HepG2 (cell line): ENCODE measurements around the gene INF2. TPM values are rescaled to one million over a fixed set of nuclear protein-coding genes. Genes with fewer than 3 reads are reported as not detected.

Source experiments
- ATAC-seq: fragments of 200-7000 bp; cut with Tn5 transposase; 3 replicates; pipeline ENCODE4 v1.9.1; 2020; ENCODE audit warnings: mild to moderate bottlenecking, moderate library complexity
- BruUV-seq: library from RNA; stranded (reverse); fragments of 400-500 nt; replicated peaks from 2 replicates; lab custom pipeline; 2021; lab: Mats Ljungman, UMichigan
- CTCF ChIA-PET: fragments of 300-600 bp; formaldehyde crosslinking; extraction: SDS; loops from one replicate; lab custom pipeline; 2021; ENCODE audit warnings: low total read pairs, inconsistent platforms, low intra/inter-chr PET ratio; lab: Yijun Ruan, JAX
- POLR2A ChIA-PET: fragments of 350-600 bp; sonication (Branson Sonifier 250); formaldehyde crosslinking; loops from one replicate; lab custom pipeline; 2020; ENCODE audit warnings: antibody characterized with exemption, inconsistent platforms; lab: Yijun Ruan, JAX
- DNase-seq: peaks from one replicate; pipeline ENCODE4 v3.0.0-alpha.2; 2015; ENCODE audit warnings: low spot score
- FAIRE-seq: peaks from 3 replicates; lab custom pipeline; 2011; peaks lifted over from hg19 to GRCh38; lab: Jason Lieb, UNC
- H2AFZ ChIP-seq: one replicate; pipeline ENCODE4 v1.6.1; 2011; ENCODE audit warnings: low read length, inconsistent platforms
- H3K27ac ChIP-seq: fragments of 300-600 bp; 3 replicates; pipeline ENCODE4 v1.8.0; 2011; ENCODE audit warnings: mixed run types, mild to moderate bottlenecking, mixed read lengths, low read length, inconsistent platforms; ENCODE audit not compliant: insufficient read depth; ENCODE audit errors: extremely low read length
- H3K27me3 ChIP-seq, 2 experiments: fragments of 200-600 bp in 1 of 2; 2 replicates in 1 of 2; 3 replicates in 1 of 2; pipeline versions ENCODE4 v1.6.0 to v1.8.0; 2011; ENCODE audit warnings: low read length in 2 of 2, mild to moderate bottlenecking in 2 of 2, moderate library complexity in 2 of 2, inconsistent platforms in 1 of 2; ENCODE audit not compliant: insufficient read depth in 2 of 2, control insufficient read depth in 1 of 2
- H3K36me3 ChIP-seq, 2 experiments: fragments of 200-600 bp in 1 of 2; replicated peaks in 1 of 2; 2 replicates in 1 of 2; 3 replicates in 1 of 2; pipeline versions ENCODE4 v1.5.1 to v1.8.0; 2011; ENCODE audit warnings: low read length in 2 of 2, inconsistent platforms in 1 of 2; ENCODE audit not compliant: insufficient read depth in 2 of 2, control insufficient read depth in 1 of 2
- H3K4me1 ChIP-seq: 2 replicates; pipeline ENCODE4 v1.5.1; 2012; ENCODE audit warnings: low read length, inconsistent platforms; ENCODE audit not compliant: insufficient read depth
- H3K4me2 ChIP-seq: 2 replicates; pipeline ENCODE4 v1.6.0; 2011; ENCODE audit warnings: low read depth, low read length, inconsistent platforms
- H3K4me3 ChIP-seq, 3 experiments: fragments of 200-600 bp in 1 of 3; sonication (generic), shearing (Covaris generic) in 1 of 3; replicated peaks in 1 of 3; 2 replicates each; pipeline ENCODE4 v1.5.1; 2011 to 2016; ENCODE audit warnings: low read length in 3 of 3, inconsistent platforms in 2 of 3, low read depth in 2 of 3, mild to moderate bottlenecking in 2 of 3, control low read depth in 1 of 3, mixed read lengths in 1 of 3; ENCODE audit not compliant: insufficient read depth in 1 of 3
- H3K79me2 ChIP-seq: one replicate; pipeline ENCODE4 v1.6.1; 2011; ENCODE audit warnings: low read length, inconsistent platforms; ENCODE audit not compliant: insufficient read depth
- H3K9ac ChIP-seq: 2 replicates; pipeline ENCODE4 v1.6.0; 2011; ENCODE audit warnings: mild to moderate bottlenecking, low read depth, low read length, inconsistent platforms; ENCODE audit not compliant: insufficient read depth
- H3K9me3 ChIP-seq: 2 replicates; pipeline ENCODE4 v1.5.1; 2012; ENCODE audit warnings: mild to moderate bottlenecking, low read length
- H4K20me1 ChIP-seq: 2 replicates; pipeline ENCODE4 v1.6.0; 2011; ENCODE audit warnings: inconsistent platforms, mild to moderate bottlenecking, low read length, moderate library complexity; ENCODE audit not compliant: insufficient read depth
- AGO2 ChIP-seq: fragments of 200-400 bp; formaldehyde crosslinking; optimal IDR thresholded peaks from 2 replicates; pipeline ENCODE3; 2017; ENCODE audit warnings: mild to moderate bottlenecking, low read depth, low read length, moderate library complexity
- CBX2 ChIP-seq, 2 experiments: fragments of 200-600 bp in 1 of 2; sonication (generic); formaldehyde crosslinking in 1 of 2; IDR thresholded peaks; 2 replicates each; pipeline versions ENCODE4 v1.7.0 to v1.8.1; 2018 to 2022; ENCODE audit warnings: low read depth in 2 of 2, low read length in 1 of 2, mild to moderate bottlenecking in 1 of 2, missing genetic modification reagents in 1 of 2
- CEBPG ChIP-seq: IDR thresholded peaks from 2 replicates; pipeline ENCODE4 v1.6.1; 2016
- DNMT1 ChIP-seq: sonication (generic); formaldehyde crosslinking; IDR thresholded peaks from 2 replicates; pipeline ENCODE4 v1.5.1; 2020; ENCODE audit warnings: mild to moderate bottlenecking, missing genetic modification reagents
- FOSL2 ChIP-seq: sonication (generic); formaldehyde crosslinking; IDR thresholded peaks from 2 replicates; pipeline ENCODE4 v1.4.0; 2020; ENCODE audit warnings: missing genetic modification reagents
- HCFC1 ChIP-seq: fragments of 150-350 bp; IDR thresholded peaks from 2 replicates; pipeline ENCODE4 v1.6.1; 2014; ENCODE audit warnings: low read depth, low read length
- HIC2 ChIP-seq: sonication (generic); formaldehyde crosslinking; IDR thresholded peaks from 2 replicates; pipeline ENCODE4 v1.9.0; 2022; ENCODE audit warnings: low read depth, missing genetic modification reagents
- JUN ChIP-seq: sonication (generic); formaldehyde crosslinking; IDR thresholded peaks from 2 replicates; pipeline ENCODE4 v1.4.0; 2020; ENCODE audit warnings: mild to moderate bottlenecking, missing genetic modification reagents
- PHF8 ChIP-seq: sonication (generic); formaldehyde crosslinking; IDR thresholded peaks from 2 replicates; pipeline ENCODE4 v1.5.0; 2020; ENCODE audit warnings: missing genetic modification reagents
- RARA ChIP-seq: IDR thresholded peaks from 2 replicates; pipeline ENCODE4 v1.6.1; 2016; ENCODE audit warnings: missing genetic modification reagents, missing compliant biosample characterization
- TOPORS ChIP-seq: sonication (generic); formaldehyde crosslinking; IDR thresholded peaks from 2 replicates; pipeline ENCODE4 v1.8.0; 2023; ENCODE audit warnings: mild to moderate bottlenecking, missing genetic modification reagents
- ZBTB10 ChIP-seq: sonication (generic); formaldehyde crosslinking; IDR thresholded peaks from 2 replicates; pipeline ENCODE4 v1.4.0; 2020; ENCODE audit warnings: missing genetic modification reagents, borderline replicate concordance
- ZBTB49 ChIP-seq: sonication (generic); formaldehyde crosslinking; IDR thresholded peaks from 2 replicates; pipeline ENCODE4 v1.4.0; 2020; ENCODE audit warnings: missing genetic modification reagents, borderline replicate concordance
- ZFX ChIP-seq: sonication (generic); formaldehyde crosslinking; IDR thresholded peaks from 2 replicates; pipeline ENCODE4 v1.4.0; 2020; ENCODE audit warnings: mild to moderate bottlenecking, low read depth, missing genetic modification reagents, moderate library complexity
- ZNF883 ChIP-seq: sonication (generic); formaldehyde crosslinking; IDR thresholded peaks from 2 replicates; pipeline ENCODE4 v1.5.1; 2020; ENCODE audit warnings: mild to moderate bottlenecking, missing genetic modification reagents; ENCODE audit errors: not compliant biosample characterization
- WGBS: methylation state at CpG from one replicate; pipeline ENCODE4 v1.1.6; 2017; ENCODE audit warnings: low lambda C conversion rate; 5-methylcytosine and 5-hydroxymethylcytosine counted together
- in situ Hi-C: cut with HindIII; loops from 2 replicates; pipeline ENCODE4 v1.10.0; 2017; ENCODE audit warnings: low pct_unique_long_range_greater_than_20kb; ENCODE audit not compliant: extremely low pct_ligation_motif_present
- intact Hi-C: fragments of 100-400 bp; cut with micrococcal nuclease; formaldehyde crosslinking; loops from one replicate; pipeline ENCODE4 v1.10.0; 2022; ENCODE audit not compliant: unreplicated experiment
- polyA plus RNA-seq, 8 experiments: library from polyadenylated mRNA; depleted of rRNA in 3 of 8; stranded (reverse) in 7 of 8; unstranded in 1 of 8; fragments of >200 nt; fragmentation: Illumina TruSeq in 4 of 8; extraction: Trizol in 4 of 8; gene quantifications; 2 replicates each; pipeline versions ENCODE4 v1.2.1 to v1.2.3, GENCODE V29; 2011 to 2016; ENCODE audit warnings: low read depth in 4 of 8, missing spikeins in 1 of 8, mixed read lengths in 1 of 8; ENCODE audit not compliant: insufficient read depth in 1 of 8
- total RNA-seq, 5 experiments: library from RNA; depleted of rRNA; stranded (reverse); fragments of >200 nt; fragmentation: Illumina TruSeq; extraction: Trizol; gene quantifications; 2 replicates each; pipeline ENCODE4 v1.2.3, GENCODE V29; 2016; ENCODE audit warnings: low read depth in 1 of 5

The INF2 gene
- total and polyA plus RNA-seq, 2 of the 13 experiments (the other 11 are each of a cell fraction or from before 2014, with no cell fraction given), result 16.4 to 26.4 TPM

- no peak overlapping the region for H3K27ac ChIP-seq
- peaks cover 2 to 19% of the 10 kb centered on the region in 2 experiments; a peak in 3 of 5 replicates for H3K27me3 ChIP-seq
- peak overlapping the region; percentile 19 to 70 (median 60); a peak in 4 of 6 replicates for H3K4me3 ChIP-seq
- peaks cover 16% of the 10 kb centered on the region for H3K9me3 ChIP-seq
- WGBS, result 0% methylated on average over 18 of the region's 56 CpGs
- DNase-seq (peak; percentile 37), FAIRE-seq (no peak), ATAC-seq (peak; percentile 81)
- in situ Hi-C loops, result loop anchor here (5.0 to 10.0 kb wide), 2 partner anchors 57 to 174 kb away; no protein-coding TSS in a partner anchor
- BruUV-seq, result no TSS peak
- intact Hi-C loops, result loop anchor here (1.0 to 5.0 kb wide), 2 partner anchors 37 to 58 kb away; partner anchors contain the start of gene INF2
- CTCF ChIA-PET, result interaction anchor here (0.9 to 2.7 kb wide), 4 partner anchors 16 to 58 kb away, joined by 3 to 31 read pairs (median 6); no protein-coding TSS in a partner anchor
- H4K20me1 ChIP-seq, result no peaks in the 10 kb centered on the region
- peak overlapping the region; percentile 73 for H3K4me2 ChIP-seq
- no peaks in the 10 kb centered on the region for H3K79me2 ChIP-seq
- peaks cover 46% of the 10 kb centered on the region for H3K4me1 ChIP-seq
- H3K9ac ChIP-seq, result peak overlapping the region; percentile 19; the same call in 1 of the 2 replicates
- H3K36me3 ChIP-seq, result no peaks in the 10 kb centered on the region
- H2AFZ ChIP-seq, result no peak overlapping the region
- POLR2A ChIA-PET, result interaction anchor here (2.2 kb wide), 1 partner anchor 15 kb away, joined by 9 read pairs; no protein-coding TSS in a partner anchor
- TF ChIP-seq HIC2 (CRISPR knock-in tag), result peak; percentile 27; the same call in 1 of the 2 replicates
- TF ChIP-seq RARA (CRISPR knock-in tag), result 0 out of 2 replicates have a peak, but pooled peaks have one; percentile 25
- TF ChIP-seq ZBTB10 (CRISPR knock-in tag), result no peak
- TF ChIP-seq TOPORS, result no peak
- no peak for TF ChIP-seq DNMT1
- TF ChIP-seq PHF8 (CRISPR knock-in tag), result peak; percentile 42
- 0 out of 2 replicates have a peak, but pooled peaks have one; percentile 15 for TF ChIP-seq CEBPG (CRISPR knock-in tag)
- no peak for TF ChIP-seq HCFC1
- TF ChIP-seq ZFX (CRISPR knock-in tag), result peak; percentile 32; the same call in 1 of the 2 replicates
- TF ChIP-seq CBX2 (IDR thresholded peaks at IDR 0.05; ENCODE audit: low read depth, low read length), result no peak
- 0 out of 2 replicates have a peak, but pooled peaks have one; percentile 55 for TF ChIP-seq CBX2 (CRISPR knock-in tag; IDR thresholded peaks at IDR 0.05; ENCODE audit: low read depth)
- peak; percentile 21 for TF ChIP-seq ZNF883 (CRISPR knock-in tag)
- no peak for TF ChIP-seq JUN (CRISPR knock-in tag)
- no peak for TF ChIP-seq AGO2
- TF ChIP-seq ZBTB49 (CRISPR knock-in tag), result no peak
- peak; percentile 40; the same call in 1 of the 2 replicates for TF ChIP-seq FOSL2
Observed at GRCh38 chr14:104650057-104650980, 39.1 kb upstream of the INF2 start.
